ENCODE measurements around the gene AGPAT3.
"Not testable (repeated sequence)": the region's sequence is repeated elsewhere in the genome, so short reads cannot be mapped to it uniquely, and the experiment has no call there.

Gene AGPAT3

DNA sequence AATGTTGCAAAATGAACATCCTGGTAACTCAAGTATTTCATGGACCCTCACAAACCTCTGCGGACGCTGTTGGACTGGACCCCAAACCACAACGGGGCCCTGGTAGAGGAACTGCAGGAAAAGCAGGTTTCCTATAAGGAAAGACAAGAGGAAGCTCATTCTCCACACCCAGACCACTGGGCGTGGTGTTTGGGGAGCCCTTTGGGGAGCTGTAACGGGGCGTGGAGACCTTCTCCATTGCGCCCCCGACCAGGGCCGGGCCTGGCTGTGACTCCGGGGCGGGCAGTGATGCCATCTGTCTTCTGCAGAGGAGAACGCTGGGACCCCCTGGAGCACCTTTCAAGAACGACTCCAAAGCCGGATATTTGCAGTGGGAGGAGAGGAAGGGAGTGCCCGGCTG lies 30.0 kb upstream of the AGPAT3 start:
- no peak for DNase-seq

DNA sequence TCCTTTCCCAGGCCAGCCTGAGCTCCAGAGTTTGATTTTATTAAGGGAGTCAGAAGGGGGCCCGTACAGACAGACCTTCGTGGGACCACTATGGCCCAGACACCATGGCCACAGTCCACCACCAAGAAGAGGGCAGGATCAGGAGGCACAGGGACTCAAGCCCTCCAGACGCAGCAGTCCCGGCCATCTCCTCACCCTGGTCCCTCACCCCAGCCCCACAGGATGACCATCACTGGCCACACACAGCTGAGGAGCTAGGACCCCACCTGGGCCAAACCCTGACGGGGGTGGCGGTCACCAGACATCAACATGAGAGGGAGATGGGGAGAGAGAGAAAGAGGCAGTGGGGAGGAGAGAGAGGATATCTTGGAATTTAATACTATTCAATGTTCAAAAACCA lies 29.2 kb upstream of the AGPAT3 start:
- no peak for DNase-seq

- no peak for DNase-seq
These were observed 28.4 kb upstream of the AGPAT3 start for GRCh38 chr21:43836616-43837015.

GRCh38 chr21:43840259-43840658 lies 24.8 kb upstream of the AGPAT3 start:
- no peak for DNase-seq

DNA sequence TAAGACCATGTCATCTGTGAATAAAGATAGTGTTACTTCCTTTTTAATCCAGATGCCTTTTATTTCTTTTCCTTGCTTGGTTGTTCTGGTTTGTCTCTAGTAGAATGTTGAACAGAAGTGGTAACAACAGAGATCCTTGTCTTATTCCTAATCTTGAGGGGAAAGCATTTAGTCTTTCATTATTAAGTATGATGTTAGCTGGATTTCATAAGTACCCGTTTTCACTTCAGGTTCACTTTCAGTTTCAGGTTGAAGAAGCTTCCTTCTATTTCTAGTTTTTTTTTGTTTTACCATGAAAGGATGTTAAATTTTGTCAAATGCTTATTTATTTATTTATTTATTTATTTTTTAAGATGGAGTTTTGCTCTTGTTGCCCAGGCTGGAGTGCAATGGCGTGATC lies 22.3 kb upstream of the AGPAT3 start:
- no peak for DNase-seq

DNA sequence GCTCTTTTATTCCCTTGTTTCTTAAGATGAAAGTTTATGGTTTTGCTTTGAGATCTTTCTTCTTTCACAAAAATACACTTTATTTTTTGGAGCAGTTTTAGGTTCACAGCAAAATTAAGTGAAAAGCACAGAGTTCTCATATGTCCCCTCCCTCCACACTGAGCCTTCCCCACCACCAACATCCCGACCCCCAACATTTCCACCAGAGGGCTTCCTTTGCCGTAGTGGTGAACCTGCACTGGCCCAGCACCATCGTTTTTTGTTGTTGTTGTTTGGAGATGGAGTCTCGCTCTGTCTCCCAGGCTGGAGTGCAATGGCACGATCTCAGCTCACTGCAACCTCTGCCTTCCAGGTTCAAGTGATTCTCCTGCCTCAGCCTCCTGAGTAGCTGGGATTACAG lies 20.1 kb upstream of the AGPAT3 start:
- not testable (repeated sequence) for DNase-seq

DNA sequence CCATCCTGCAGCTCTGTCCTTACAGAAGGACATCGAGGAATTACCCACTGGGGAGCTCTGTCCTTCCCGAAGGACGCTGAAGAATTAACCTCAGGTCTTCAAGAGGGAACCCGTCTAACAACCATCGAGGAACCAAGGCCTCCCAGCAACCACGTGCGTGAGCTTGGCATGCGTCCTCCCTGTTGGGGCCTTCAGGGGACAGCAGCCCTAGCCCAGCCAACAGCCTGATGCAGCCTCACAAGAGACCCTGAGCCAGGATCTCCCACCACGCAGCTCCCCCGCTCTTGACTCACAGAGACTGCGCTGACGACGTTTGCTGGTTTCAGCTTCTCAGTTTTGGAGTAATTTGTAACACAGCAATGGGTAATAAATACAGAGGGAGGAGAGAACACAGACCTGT lies 19.6 kb upstream of the AGPAT3 start:
- DNase-seq: no peak

DNA sequence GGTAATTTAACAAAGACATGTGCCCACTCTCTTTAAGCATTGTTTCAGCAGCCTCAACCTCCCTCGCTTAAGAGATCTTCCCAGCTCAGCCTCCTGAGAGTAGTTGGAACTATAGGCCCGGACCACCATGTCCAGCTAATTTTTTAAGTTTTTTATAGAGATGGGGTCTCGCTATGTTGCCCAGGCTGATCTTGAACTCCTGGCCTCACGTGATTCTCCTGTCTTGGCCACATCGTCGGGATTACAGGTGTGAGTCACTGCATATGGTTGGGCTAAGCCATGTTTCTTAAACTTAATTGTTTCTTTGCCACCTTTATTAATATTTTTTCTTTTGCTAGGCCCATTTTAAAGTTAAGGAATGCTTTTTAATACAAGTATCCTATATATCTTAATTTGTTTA lies 18.6 kb upstream of the AGPAT3 start:
- DNase-seq: no peak

DNA sequence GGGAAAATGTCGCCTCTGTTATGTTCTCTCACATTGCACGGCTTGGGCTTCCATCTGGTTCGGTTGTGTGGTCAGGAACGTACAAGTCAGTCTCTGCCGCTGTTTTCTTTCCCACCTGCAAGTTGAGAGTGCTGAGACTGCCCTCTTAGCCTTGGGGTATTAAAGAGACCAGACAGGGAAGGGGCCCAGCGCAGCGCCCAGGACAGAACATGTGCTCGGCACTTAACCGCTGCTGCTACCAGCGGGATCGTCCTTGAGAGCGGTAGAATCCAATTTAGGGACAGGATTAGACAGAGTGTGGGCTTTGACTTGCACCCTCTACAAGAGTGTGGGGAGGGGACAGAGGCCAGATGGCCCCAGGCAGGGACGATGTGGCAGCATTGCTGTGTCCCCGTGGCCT lies 17.7 kb upstream of the AGPAT3 start:
- DNase-seq: no peak

- DNase-seq: no peak
These were observed 16.3 kb upstream of the AGPAT3 start for GRCh38 chr21:43848771-43849170.

- DNase-seq: no peak
These were observed 15.3 kb upstream of the AGPAT3 start for GRCh38 chr21:43849532-43850299.

- no peak for DNase-seq
These were observed 14.2 kb upstream of the AGPAT3 start for GRCh38 chr21:43850728-43851295.

- DNase-seq: no peak
These were observed 13.4 kb upstream of the AGPAT3 start for GRCh38 chr21:43851593-43851992.

- no peak for DNase-seq
These were observed 10.9 kb upstream of the AGPAT3 start for GRCh38 chr21:43853851-43854772.

GRCh38 chr21:43854773-43855633 lies 10.0 kb upstream of the AGPAT3 start:
- DNase-seq: no peak

DNA sequence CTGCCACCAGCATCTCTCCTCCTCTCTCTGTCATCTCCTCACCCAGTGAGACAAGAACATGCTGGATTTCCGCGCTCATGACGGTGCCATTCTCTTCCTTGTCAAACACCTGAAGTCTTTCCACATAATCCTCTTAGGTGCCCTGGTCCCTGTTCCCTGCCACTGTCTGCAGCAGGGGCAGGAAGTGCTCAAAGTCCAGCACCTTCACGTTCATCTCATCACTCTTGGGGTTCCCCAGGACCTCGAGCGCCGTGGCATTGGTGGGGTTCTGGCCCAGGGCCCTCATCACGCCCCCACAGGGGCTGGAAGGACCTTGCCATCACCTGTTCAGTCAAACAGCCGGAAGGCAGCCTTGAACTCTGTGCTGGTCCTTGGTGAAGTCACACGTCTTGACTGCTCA lies 9.1 kb upstream of the AGPAT3 start:
- DNase-seq: no peak

DNA sequence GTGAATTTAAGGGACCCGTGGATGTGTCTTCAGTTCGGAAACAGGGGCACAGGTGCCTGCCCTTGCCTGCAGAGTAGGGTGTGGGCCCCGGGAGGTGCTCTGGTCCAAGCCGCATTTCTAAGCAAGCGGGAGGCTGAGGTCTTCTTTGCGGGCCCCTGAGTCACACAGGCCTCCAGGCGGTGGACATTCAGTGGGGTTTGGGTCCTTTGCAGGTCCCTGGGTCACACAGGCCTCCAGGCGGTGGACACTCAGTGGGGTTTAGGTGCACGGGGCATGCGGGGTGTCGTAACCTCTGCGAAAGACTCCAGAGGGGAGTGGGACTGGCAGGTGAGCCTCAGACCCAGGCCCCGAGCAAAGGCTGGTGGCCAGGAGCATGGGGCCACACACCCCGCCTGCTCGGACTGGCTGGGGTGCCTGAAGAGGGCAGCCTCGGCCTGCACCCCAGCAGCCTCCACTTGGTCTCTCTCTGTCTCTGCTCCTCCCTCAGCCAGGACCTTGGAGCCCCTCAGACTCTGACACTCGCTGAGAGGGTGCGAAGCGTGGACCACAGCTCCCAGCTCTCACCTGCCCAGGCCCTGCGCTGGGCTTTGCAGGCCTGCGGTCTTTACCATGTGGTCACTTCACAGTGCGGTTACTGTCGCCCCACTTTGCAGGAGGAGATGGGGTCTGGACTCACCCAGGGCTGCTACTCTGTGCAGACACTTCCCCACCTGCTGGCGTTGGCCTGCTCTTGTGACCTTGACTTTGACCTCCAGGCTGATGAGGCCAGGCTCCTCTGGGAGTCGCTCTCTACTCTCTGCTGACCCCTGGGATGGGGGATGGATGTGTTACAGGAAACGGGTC lies 6.0 kb upstream of the AGPAT3 start:
- DNase-seq: no peak

DNA sequence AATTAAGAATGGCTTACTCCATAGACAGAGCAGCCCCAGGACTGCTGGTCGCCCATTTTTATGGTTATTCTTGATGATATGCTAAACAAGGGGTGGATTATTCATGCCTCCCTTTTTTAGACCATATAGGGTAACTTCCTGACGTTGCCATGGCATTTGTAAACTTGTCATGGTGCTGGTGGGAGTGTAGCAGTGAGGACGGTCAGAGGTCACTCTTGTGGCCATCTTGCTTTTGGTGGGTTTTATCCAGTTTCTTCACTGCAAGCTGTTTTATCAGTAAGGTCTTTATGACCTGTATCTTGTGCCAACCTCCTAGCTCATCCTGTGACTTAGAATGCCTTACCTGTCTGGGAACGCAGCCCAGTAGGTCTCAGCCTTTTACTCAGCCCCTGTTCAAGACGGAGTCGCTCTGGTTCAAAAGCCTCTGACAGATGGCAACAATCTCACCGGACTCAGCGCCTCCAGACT lies 5.2 kb upstream of the AGPAT3 start:
- DNase-seq: no peak

DNA sequence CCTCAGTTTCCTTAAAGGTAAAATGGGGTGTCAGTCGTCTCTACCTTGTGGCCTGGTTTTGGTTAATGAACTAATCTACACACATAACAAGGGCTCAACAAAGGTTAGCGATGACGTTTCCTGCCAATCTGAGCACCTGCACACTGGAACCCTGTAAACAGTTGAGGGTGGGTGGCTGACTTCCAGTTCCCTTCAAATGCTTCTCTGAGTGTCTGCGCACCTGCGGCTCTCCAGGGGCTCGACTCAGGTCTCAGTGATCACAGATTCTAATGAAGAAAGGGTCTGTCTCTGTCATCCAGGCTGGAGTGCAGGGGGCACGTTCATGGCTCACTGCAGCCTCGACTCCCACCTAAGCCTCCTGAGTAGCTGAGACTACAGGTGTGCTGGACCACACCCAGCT lies 3.3 kb upstream of the AGPAT3 start:
- DNase-seq: peak in 1 of 2 experiments; percentile 33

DNA sequence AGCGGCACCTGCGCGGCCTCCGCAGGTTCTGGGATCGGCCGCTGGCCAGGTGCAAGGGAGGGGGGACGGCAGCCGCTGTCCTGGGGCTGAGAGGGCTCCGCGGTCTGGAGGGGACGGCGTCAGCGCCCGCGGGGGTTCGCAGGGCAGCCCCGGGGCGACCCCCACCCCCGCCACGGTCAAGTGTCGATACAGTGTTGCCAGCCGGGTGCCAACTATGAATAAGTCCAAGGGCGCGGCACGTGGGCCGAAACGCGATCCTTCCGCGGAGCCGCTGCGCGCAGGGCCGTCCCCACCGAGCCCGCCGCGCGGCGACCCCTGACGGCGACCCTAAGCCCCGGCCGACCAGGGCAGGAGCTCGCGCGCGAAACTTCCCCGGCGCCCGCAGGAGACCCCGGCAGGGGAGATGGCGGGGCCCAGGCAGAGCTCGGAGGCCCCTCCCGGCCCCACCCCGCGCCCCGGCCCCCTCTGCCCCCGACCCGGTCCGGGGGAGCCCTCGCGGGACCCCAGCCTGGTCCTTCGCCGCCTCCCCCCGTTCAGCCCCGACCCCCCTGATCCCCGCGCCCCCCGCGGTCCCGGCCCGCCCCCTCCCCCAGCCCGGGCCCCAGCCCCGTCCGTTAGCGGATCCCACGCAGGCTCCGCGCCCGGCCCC lies 586 bp upstream of the AGPAT3 start:
- DNase-seq: no peak
